K562 (cell line): ENCODE results near the gene SKIL. TPM values are rescaled to one million over a fixed set of nuclear protein-coding genes. Genes with fewer than 3 reads are reported as not detected.

Experiments
- E2F6 ChIP-seq, 2 experiments: IDR thresholded peaks; 2 replicates each; pipeline ENCODE4 v1.6.1; 2011; ENCODE audit warnings: borderline replicate concordance in 1 of 2, control low read depth in 1 of 2, low read depth in 1 of 2, low read length in 1 of 2, mild to moderate bottlenecking in 1 of 2, mixed read lengths in 1 of 2, moderate library complexity in 1 of 2; ENCODE audit not compliant: insufficient read depth in 1 of 2, insufficient read length in 1 of 2, poor library complexity in 1 of 2, severe bottlenecking in 1 of 2; ENCODE audit errors: extremely low read depth in 1 of 2
- HDAC2 ChIP-seq: fragments of 450-650 bp; IDR thresholded peaks from 2 replicates; pipeline ENCODE4 v1.6.1; 2016; ENCODE audit warnings: mild to moderate bottlenecking
- MCM7 ChIP-seq, 2 experiments: fragments of 450-650 bp; IDR thresholded peaks; 2 replicates each; pipeline ENCODE4 v1.6.1; 2016 to 2018
- POLR2H ChIP-seq: IDR thresholded peaks from 2 replicates; pipeline ENCODE4 v1.6.1; 2016; ENCODE audit warnings: missing genetic modification characterization, low read depth, mild to moderate bottlenecking, control low read depth, missing compliant biosample characterization, moderate library complexity
- POLR3A ChIP-seq: IDR thresholded peaks from 2 replicates; pipeline ENCODE4 v1.6.1; 2011; ENCODE audit warnings: borderline replicate concordance, mild to moderate bottlenecking, moderate library complexity; ENCODE audit not compliant: insufficient read length, insufficient read depth; ENCODE audit errors: extremely low read depth
- POU5F1 ChIP-seq: fragments of 150-350 bp; IDR thresholded peaks from 2 replicates; pipeline ENCODE4 v1.6.1; 2014; ENCODE audit warnings: borderline replicate concordance, low read length, low read depth, mild to moderate bottlenecking; ENCODE audit not compliant: partially characterized antibody
- PYGO2 ChIP-seq: fragments of 450-650 bp; IDR thresholded peaks from 2 replicates; pipeline ENCODE4 v1.6.1; 2016; ENCODE audit warnings: mild to moderate bottlenecking, missing genetic modification characterization, moderate library complexity, missing compliant biosample characterization
- SIRT6 ChIP-seq: IDR thresholded peaks from one replicate; pipeline ENCODE4 v1.6.1; 2012; ENCODE audit warnings: low read depth, mild to moderate bottlenecking, control low read depth, inconsistent platforms, low read length, moderate library complexity
- SREBF1 ChIP-seq: fragments of 150-350 bp; IDR thresholded peaks from 2 replicates; pipeline ENCODE4 v1.6.1; 2014; ENCODE audit warnings: antibody characterized with exemption, low read depth, low read length, borderline replicate concordance
- SRF ChIP-seq, 2 experiments: fragments of 250-450, 450-650 bp in 1 of 2; sonication (Bioruptor Pico) in 1 of 2; sonication (generic) in 1 of 2; formaldehyde crosslinking; IDR thresholded peaks; 2 replicates each; pipeline versions ENCODE4 v1.5.0 to v1.5.1; 2020 to 2022; ENCODE audit warnings: mild to moderate bottlenecking in 1 of 2, missing genetic modification reagents in 1 of 2
- TCF15 ChIP-seq: fragments of 250-450 bp; sonication (Bioruptor Pico); IDR thresholded peaks from 2 replicates; pipeline ENCODE4 v1.8.0; 2022; ENCODE audit warnings: moderate library complexity, mild to moderate bottlenecking, inconsistent platforms
- ZNF449 ChIP-seq: fragments of 250-450 bp; sonication (Bioruptor Pico); IDR thresholded peaks from 2 replicates; pipeline ENCODE4 v1.8.0; 2022; ENCODE audit warnings: moderate library complexity, mild to moderate bottlenecking, inconsistent platforms
- ZNF584 ChIP-seq: fragments of 200-800 bp; sonication (Bioruptor generic); IDR thresholded peaks from 2 replicates; pipeline ENCODE4 v1.6.1; 2016; ENCODE audit warnings: low read depth, mild to moderate bottlenecking, missing genetic modification characterization, missing compliant biosample characterization
- ZNF655 ChIP-seq: fragments of 250-450 bp; sonication (Bioruptor Pico); IDR thresholded peaks from 2 replicates; pipeline ENCODE4 v1.5.0; 2021
- polyA plus RNA-seq, 8 experiments: library from polyadenylated mRNA; depleted of rRNA in 4 of 8; stranded (reverse) in 5 of 8; unstranded in 3 of 8; fragments of >200 nt; fragmentation: Nextera tagmentation in 2 of 8; fragmentation: Illumina TruSeq in 1 of 8; extraction: Ambion mirVana in 2 of 8; extraction: Trizol in 1 of 8; gene quantifications; 2 replicates each; pipeline versions ENCODE4 v1.2.1 to v1.2.3, GENCODE V29; 2011 to 2014; ENCODE audit warnings: inconsistent platforms in 1 of 8, missing spikeins in 1 of 8
- total RNA-seq, 7 experiments: library from RNA; depleted of rRNA in 6 of 7; stranded (reverse); fragments of >200 nt in 6 of 7; fragmentation: Illumina TruSeq in 2 of 7; extraction: Trizol in 2 of 7; gene quantifications; 2 replicates each; pipeline versions ENCODE4 v1.2.1 to v1.2.3, GENCODE V29; 2011 to 2021; ENCODE audit warnings: low replicate concordance in 1 of 7
- TF ChIP-seq, protein P1 (sequence below), 2 experiments: fragments of 450-650 bp in 1 of 2; IDR thresholded peaks; 2 replicates each; pipeline ENCODE4 v1.6.1; 2011 to 2017; ENCODE audit warnings: low read depth in 2 of 2, antibody characterized with exemption in 1 of 2, borderline replicate concordance in 1 of 2, low read length in 1 of 2, mild to moderate bottlenecking in 1 of 2, mixed read lengths in 1 of 2; ENCODE audit not compliant: control insufficient read depth in 1 of 2

The SKIL gene
- total and polyA plus RNA-seq, 9 of the 15 experiments (the other 6 are each of a cell fraction or from before 2014, with no cell fraction given): 4.3 to 19.1 (median 9.7) TPM

- TF ChIP-seq E2F6 (IDR thresholded peaks at IDR 0.05; ENCODE audit: borderline replicate concordance in 1 of 2, extremely low read depth in 1 of 2, insufficient read depth in 1 of 2, insufficient read length in 1 of 2, low read depth in 1 of 2, low read length in 1 of 2, poor library complexity in 1 of 2, severe bottlenecking in 1 of 2) (peak in 1 of 2 experiments; percentile 56), ZNF584 (no peak; the same call in none of the 2 replicates), POLR2H (tag) (no peak), SREBF1 (no peak), ZNF655 (CRISPR knock-in tag) (no peak), HDAC2 (no peak), ZNF449 (CRISPR knock-in tag) (no peak), MCM7 (IDR thresholded peaks at IDR 0.05) (no peak), SIRT6 (no peak), SRF (CRISPR knock-in tag; IDR thresholded peaks at IDR 0.05) (no peak), TCF15 (no peak), POU5F1 (no peak), PYGO2 (no peak), POLR3A (no peak)
- TF ChIP-seq, protein P1, sequence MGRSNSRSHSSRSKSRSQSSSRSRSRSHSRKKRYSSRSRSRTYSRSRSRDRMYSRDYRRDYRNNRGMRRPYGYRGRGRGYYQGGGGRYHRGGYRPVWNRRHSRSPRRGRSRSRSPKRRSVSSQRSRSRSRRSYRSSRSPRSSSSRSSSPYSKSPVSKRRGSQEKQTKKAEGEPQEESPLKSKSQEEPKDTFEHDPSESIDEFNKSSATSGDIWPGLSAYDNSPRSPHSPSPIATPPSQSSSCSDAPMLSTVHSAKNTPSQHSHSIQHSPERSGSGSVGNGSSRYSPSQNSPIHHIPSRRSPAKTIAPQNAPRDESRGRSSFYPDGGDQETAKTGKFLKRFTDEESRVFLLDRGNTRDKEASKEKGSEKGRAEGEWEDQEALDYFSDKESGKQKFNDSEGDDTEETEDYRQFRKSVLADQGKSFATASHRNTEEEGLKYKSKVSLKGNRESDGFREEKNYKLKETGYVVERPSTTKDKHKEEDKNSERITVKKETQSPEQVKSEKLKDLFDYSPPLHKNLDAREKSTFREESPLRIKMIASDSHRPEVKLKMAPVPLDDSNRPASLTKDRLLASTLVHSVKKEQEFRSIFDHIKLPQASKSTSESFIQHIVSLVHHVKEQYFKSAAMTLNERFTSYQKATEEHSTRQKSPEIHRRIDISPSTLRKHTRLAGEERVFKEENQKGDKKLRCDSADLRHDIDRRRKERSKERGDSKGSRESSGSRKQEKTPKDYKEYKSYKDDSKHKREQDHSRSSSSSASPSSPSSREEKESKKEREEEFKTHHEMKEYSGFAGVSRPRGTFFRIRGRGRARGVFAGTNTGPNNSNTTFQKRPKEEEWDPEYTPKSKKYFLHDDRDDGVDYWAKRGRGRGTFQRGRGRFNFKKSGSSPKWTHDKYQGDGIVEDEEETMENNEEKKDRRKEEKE (IDR thresholded peaks at IDR 0.05; ENCODE audit: borderline replicate concordance in 1 of 2, control insufficient read depth in 1 of 2, low read depth in 2 of 2, low read length in 1 of 2): no peak
These were observed at the start of gene SKIL (continued) for GRCh38 chr3:170357176-170358041.
